H1 (cell line): ENCODE results near the gene GPSM1. TPM values are rescaled to one million over a fixed set of nuclear protein-coding genes. Genes with fewer than 3 reads are reported as not detected.

Source experiments
- CTCF ChIA-PET: fragments of 300-600 bp; sonication (Branson Sonifier 250); formaldehyde crosslinking; loops from one replicate; lab custom pipeline; 2021; ENCODE audit not compliant: partially characterized antibody; lab: Charles Lee
- POLR2A ChIA-PET: fragments of 300-600 bp; sonication (Branson Sonifier 250); formaldehyde crosslinking; loops from one replicate; lab custom pipeline; 2021; ENCODE audit warnings: inconsistent platforms; ENCODE audit not compliant: partially characterized antibody; lab: Charles Lee
- DNase-seq, 2 experiments: peaks; one replicate each; pipeline versions ENCODE4 v3.0.0 to v3.0.0-alpha.2; 2010 to 2022; ENCODE audit warnings: low spot score in 2 of 2, low read depth in 1 of 2, mixed read lengths in 1 of 2
- FAIRE-seq: peaks from 2 replicates; lab custom pipeline; 2011; peaks lifted over from hg19 to GRCh38; lab: Jason Lieb, UNC
- H2AFZ ChIP-seq: 2 replicates; pipeline ENCODE4 v1.8.1; 2012; ENCODE audit warnings: low read length, inconsistent platforms
- H2AK5ac ChIP-seq: 2 replicates; pipeline ENCODE4 v1.6.1; 2013; ENCODE audit warnings: low read depth, low read length
- H2BK120ac ChIP-seq: replicated peaks from 2 replicates; pipeline ENCODE3; 2013; ENCODE audit warnings: low read depth, low read length, inconsistent platforms
- H2BK12ac ChIP-seq: 2 replicates; pipeline ENCODE4 v1.6.1; 2013; ENCODE audit warnings: low read depth, low read length
- H2BK15ac ChIP-seq: 2 replicates; pipeline ENCODE4 v1.6.1; 2013; ENCODE audit warnings: low read length
- H2BK20ac ChIP-seq: 2 replicates; pipeline ENCODE4 v1.6.1; 2013; ENCODE audit warnings: low read length
- H2BK5ac ChIP-seq: 2 replicates; pipeline ENCODE4 v1.6.1; 2013; ENCODE audit warnings: low read depth, low read length
- H3K14ac ChIP-seq: 2 replicates; pipeline ENCODE4 v1.6.1; 2013; ENCODE audit warnings: inconsistent platforms; ENCODE audit not compliant: insufficient read length
- H3K18ac ChIP-seq: 2 replicates; pipeline ENCODE4 v1.6.1; 2013; ENCODE audit warnings: low read length; ENCODE audit errors: extremely low read depth
- H3K23ac ChIP-seq: 2 replicates; pipeline ENCODE4 v1.6.1; 2013; ENCODE audit warnings: inconsistent platforms; ENCODE audit not compliant: insufficient read length
- H3K23me2 ChIP-seq: 2 replicates; pipeline ENCODE4 v1.6.1; 2013; ENCODE audit warnings: low read depth, low read length
- H3K27ac ChIP-seq: 2 replicates; pipeline ENCODE4 v1.6.1; 2011; ENCODE audit warnings: low read depth, low read length, inconsistent platforms
- H3K27me3 ChIP-seq, 4 experiments: replicated peaks in 1 of 4; 1 replicate in 1 of 4; 2 replicates in 3 of 4; pipeline versions ENCODE4 v1.6.1 to v1.8.1; 2011 to 2013; ENCODE audit warnings: low read length in 3 of 4, mild to moderate bottlenecking in 3 of 4, inconsistent platforms in 2 of 4, mixed read lengths in 2 of 4, moderate library complexity in 1 of 4; ENCODE audit not compliant: control insufficient read depth in 3 of 4, insufficient read depth in 3 of 4; ENCODE audit errors: extremely low read depth in 1 of 4
- H3K36me3 ChIP-seq, 4 experiments: 2 replicates each; pipeline versions ENCODE4 v1.6.1 to v1.8.1; 2011 to 2013; ENCODE audit warnings: mild to moderate bottlenecking in 4 of 4, low read length in 3 of 4, moderate library complexity in 2 of 4, control low read depth in 1 of 4, inconsistent platforms in 1 of 4; ENCODE audit not compliant: insufficient read depth in 4 of 4, control insufficient read depth in 2 of 4
- H3K4ac ChIP-seq: replicated peaks from 2 replicates; pipeline ENCODE3; 2013; ENCODE audit warnings: low read length, low read depth, mixed read lengths, inconsistent platforms; ENCODE audit not compliant: insufficient read length
- H3K4me1 ChIP-seq, 4 experiments: replicated peaks in 1 of 4; 1 replicate in 1 of 4; 2 replicates in 3 of 4; pipeline versions ENCODE4 v1.6.1 to v1.8.1; 2011 to 2013; ENCODE audit warnings: low read length in 3 of 4, inconsistent platforms in 2 of 4, mixed read lengths in 1 of 4; ENCODE audit not compliant: insufficient read depth in 4 of 4, control insufficient read depth in 3 of 4
- H3K4me2 ChIP-seq, 2 experiments: 2 replicates each; pipeline versions ENCODE4 v1.6.1 to v1.8.1; 2011 to 2013; ENCODE audit warnings: low read depth in 2 of 2, low read length in 2 of 2, control low read depth in 1 of 2, inconsistent platforms in 1 of 2, mild to moderate bottlenecking in 1 of 2; ENCODE audit not compliant: insufficient read depth in 1 of 2
- H3K4me3 ChIP-seq, 4 experiments: fragments of 200-600, 300-600 bp in 1 of 4; sonication (generic), shearing (Covaris generic), sonication (Bioruptor Twin) in 1 of 4; 2 replicates each; pipeline versions ENCODE4 v1.5.1 to v1.8.1; 2011 to 2016; ENCODE audit warnings: low read length in 4 of 4, low read depth in 3 of 4, control low read depth in 2 of 4, inconsistent platforms in 2 of 4, mild to moderate bottlenecking in 2 of 4, mixed read lengths in 1 of 4, moderate library complexity in 1 of 4; ENCODE audit not compliant: insufficient read depth in 2 of 4; ENCODE audit errors: extremely low read depth in 1 of 4
- H3K56ac ChIP-seq: replicated peaks from 2 replicates; pipeline ENCODE3; 2013; ENCODE audit warnings: low read depth, mild to moderate bottlenecking, mixed read lengths, low read length, inconsistent platforms; ENCODE audit not compliant: insufficient read length
- H3K79me1 ChIP-seq: 2 replicates; pipeline ENCODE4 v1.6.1; 2013; ENCODE audit warnings: low read depth, low read length, control low read depth
- H3K79me2 ChIP-seq, 2 experiments: 2 replicates each; pipeline versions ENCODE4 v1.6.1 to v1.8.1; 2012 to 2013; ENCODE audit warnings: low read length in 2 of 2, mild to moderate bottlenecking in 2 of 2, inconsistent platforms in 1 of 2; ENCODE audit not compliant: insufficient read depth in 2 of 2, control insufficient read depth in 1 of 2
- H3K9ac ChIP-seq, 4 experiments: replicated peaks in 1 of 4; 1 replicate in 1 of 4; 2 replicates in 3 of 4; pipeline versions ENCODE4 v1.6.1 to v1.8.1; 2011 to 2013; ENCODE audit warnings: low read depth in 3 of 4, low read length in 3 of 4, control low read depth in 2 of 4, mild to moderate bottlenecking in 2 of 4, moderate library complexity in 2 of 4, inconsistent platforms in 1 of 4; ENCODE audit errors: extremely low read depth in 1 of 4
- H3K9me3 ChIP-seq, 2 experiments: 2 replicates each; pipeline versions ENCODE4 v1.6.1 to v1.8.1; 2012 to 2013; ENCODE audit warnings: mild to moderate bottlenecking in 2 of 2, moderate library complexity in 2 of 2, control low read depth in 1 of 2, inconsistent platforms in 1 of 2, low read depth in 1 of 2, low read length in 1 of 2, mixed read lengths in 1 of 2; ENCODE audit not compliant: insufficient read depth in 2 of 2
- H4K20me1 ChIP-seq, 2 experiments: replicated peaks in 1 of 2; 2 replicates each; pipeline versions ENCODE3 to v1.8.1; 2011 to 2013; ENCODE audit warnings: inconsistent platforms in 2 of 2, low read length in 2 of 2, mild to moderate bottlenecking in 1 of 2; ENCODE audit not compliant: insufficient read depth in 2 of 2, control insufficient read depth in 1 of 2
- H4K5ac ChIP-seq: 2 replicates; pipeline ENCODE4 v1.6.1; 2013; ENCODE audit warnings: low read length, low read depth, mixed read lengths, inconsistent platforms; ENCODE audit not compliant: insufficient read length
- H4K8ac ChIP-seq: 2 replicates; pipeline ENCODE4 v1.8.0; 2013; ENCODE audit warnings: mild to moderate bottlenecking, moderate library complexity, low read length, inconsistent platforms; ENCODE audit not compliant: insufficient read depth; ENCODE audit errors: extremely low read depth
- H4K91ac ChIP-seq: replicated peaks from 2 replicates; pipeline ENCODE3; 2013; ENCODE audit warnings: low read length, mixed read lengths, inconsistent platforms; ENCODE audit not compliant: insufficient read length
- RAD21 ChIP-seq, 2 experiments: IDR thresholded peaks in 1 of 2; conservative IDR thresholded peaks in 1 of 2; 2 replicates each; pipeline ENCODE4 v1.6.1; 2011; ENCODE audit warnings: low read depth in 2 of 2, low read length in 2 of 2, improper control_type of control experiment in 1 of 2, inconsistent platforms in 1 of 2, mild to moderate bottlenecking in 1 of 2, moderate library complexity in 1 of 2
- TCF12 ChIP-seq: IDR thresholded peaks from 2 replicates; pipeline ENCODE4 v1.6.1; 2011; ENCODE audit warnings: low read depth, mild to moderate bottlenecking, low read length
- WGBS, 2 experiments: shearing (Covaris generic) in 1 of 2; methylation state at CpG; one replicate each; pipeline versions ENCODE4 v1.1.6 to v1.1.7; 2013 to 2015; ENCODE audit warnings: low lambda C conversion rate in 2 of 2, mixed read lengths in 2 of 2, inconsistent platforms in 1 of 2, low coverage in 1 of 2, missing lambda C conversion rate in 1 of 2; ENCODE audit not compliant: insufficient replicate concordance in 2 of 2, insufficient coverage in 1 of 2, insufficient read length in 1 of 2; ENCODE audit errors: extremely low coverage in 1 of 2, missing lambda C conversion rate in 1 of 2; 5-methylcytosine and 5-hydroxymethylcytosine counted together
- polyA plus RNA-seq, 7 experiments: library from polyadenylated mRNA; depleted of rRNA in 3 of 7; stranded (reverse) in 5 of 7; unstranded in 2 of 7; fragments of >200 nt in 5 of 7; fragments of 200-250 nt in 2 of 7; gene quantifications; 1 replicate in 5 of 7; 2 replicates in 1 of 7; 4 replicates in 1 of 7; pipeline versions ENCODE4 v1.2.1 to v1.2.3, GENCODE V29; 2011 to 2013; ENCODE audit warnings: missing spikeins in 2 of 7, mixed read lengths in 2 of 7
- total RNA-seq: library from RNA; stranded (reverse); fragmentation: NEBNext Ultra II Directional; extraction: Animal tissue kit (Norgen Biotek cat#: 25700); gene quantifications from 2 replicates; pipeline ENCODE4 v1.2.1, GENCODE V29; 2021

The GPSM1 gene
- total and polyA plus RNA-seq, 2 of the 8 experiments (the other 6 are each of a cell fraction or from before 2014, with no cell fraction given), result 12.8 to 18.0 TPM

GRCh38 chr9:136395345-136396218 lies 68.2 kb downstream of the GPSM1 start:
- Histone ChIP-seq H3K23me2 (peaks cover 6% of the 10 kb centered on the region; the same call in 1 of the 2 replicates), H3K79me2 (peaks cover 0 to 26% of the 10 kb centered on the region in 2 experiments; a peak in 2 of 4 replicates), H3K14ac (no peak overlapping the region), H2BK20ac (no peak overlapping the region), H2AK5ac (no peak overlapping the region), H3K4me3 (no peak overlapping the region), H2BK15ac (no peak overlapping the region), H3K36me3 (peaks cover 39 to 65% (median 60%) of the 10 kb centered on the region in 4 experiments), H2BK120ac (no peak overlapping the region), H3K23ac (no peak overlapping the region), H4K8ac (no peak overlapping the region), H3K4me2 (no peak overlapping the region), H3K79me1 (peaks cover 10% of the 10 kb centered on the region; the same call in 1 of the 2 replicates), H3K4ac (no peak overlapping the region), H3K9ac (no peak overlapping the region), H2BK5ac (no peak overlapping the region), H3K18ac (no peak overlapping the region), H4K5ac (no peak overlapping the region), H3K27ac (no peak overlapping the region), H4K20me1 (peaks cover 6 to 11% of the 10 kb centered on the region in 2 experiments), H3K4me1 (peaks cover 0 to 10% (median 7%) of the 10 kb centered on the region in 4 experiments; a peak in 5 of 7 replicates), H2AFZ (no peak overlapping the region), H3K27me3 (no peaks in the 10 kb centered on the region), H2BK12ac (no peak overlapping the region), H3K9me3 (no peaks in the 10 kb centered on the region), H3K56ac (no peak overlapping the region), H4K91ac (no peak overlapping the region)
- WGBS, 2 experiments, result 93% methylated on average over 21 of the region's 26 CpGs; no CpG with 5 or more reads in 1 of the 2 experiments
- FAIRE-seq, result no peak
- no peak for DNase-seq
- CTCF ChIA-PET, result interaction anchor here (0.6 to 1.6 kb wide), 3 partner anchors 17 to 32 kb away, joined by 3 to 4 read pairs (median 4); partner anchors contain the start of genes CARD9 and DNLZ
- POLR2A ChIA-PET, result interaction anchor here (2.1 to 14.6 kb wide), 4 partner anchors 8 to 31 kb away, joined by 10 to 139 read pairs (median 98); partner anchors contain the start of genes CARD9, DNLZ, ENTR1 and PMPCA
- TF ChIP-seq RAD21 (IDR thresholded peaks at IDR 0.05 in 1 of 2, conservative IDR thresholded peaks at IDR 0.05 in 1 of 2; ENCODE audit: low read depth in 2 of 2, low read length in 2 of 2) (no peak), TCF12 (no peak)
- TF ChIP-seq, all 59 proteins: peak for 0
